ENCODE measurements around the gene ATRNL1.

DNA sequence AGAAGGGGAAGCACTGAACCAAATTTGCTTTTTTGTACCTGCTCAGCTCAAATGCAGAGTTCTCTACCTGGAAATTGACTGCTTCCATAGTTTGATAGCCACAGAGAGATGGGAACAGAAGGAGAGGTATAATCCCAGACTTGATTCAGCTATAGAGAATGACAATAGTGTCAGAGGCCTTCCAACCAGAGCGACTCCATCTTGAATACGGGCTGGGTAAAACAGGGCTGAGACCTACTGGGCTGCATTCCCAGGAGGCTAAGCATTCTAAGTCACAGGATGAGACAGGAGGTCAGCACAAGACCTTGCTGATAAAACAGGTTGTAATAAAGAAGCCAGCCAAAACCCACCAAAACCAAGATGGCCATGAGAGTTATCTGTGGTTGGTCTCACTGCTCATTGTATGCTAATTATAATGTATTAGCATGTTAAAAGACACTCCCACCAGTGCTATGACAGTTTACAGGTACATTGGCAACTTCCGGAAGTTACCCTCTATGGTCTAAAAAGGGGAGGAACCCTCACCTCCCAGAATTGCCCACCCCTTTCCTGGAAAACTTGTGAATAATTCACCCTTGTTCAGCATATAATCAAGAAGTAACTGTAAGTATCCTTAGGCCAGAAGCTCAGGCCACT is 42.7 kb upstream of the ATRNL1 start:
- TF ChIP-seq POLR2AphosphoS5 (IDR thresholded peaks at IDR 0.05) (no peak), EZH2 (IDR thresholded peaks at IDR 0.05; ENCODE audit: borderline replicate concordance, insufficient read depth, low read length, poor library complexity, severe bottlenecking) (no peak)
- TF ChIP-seq, protein P1, sequence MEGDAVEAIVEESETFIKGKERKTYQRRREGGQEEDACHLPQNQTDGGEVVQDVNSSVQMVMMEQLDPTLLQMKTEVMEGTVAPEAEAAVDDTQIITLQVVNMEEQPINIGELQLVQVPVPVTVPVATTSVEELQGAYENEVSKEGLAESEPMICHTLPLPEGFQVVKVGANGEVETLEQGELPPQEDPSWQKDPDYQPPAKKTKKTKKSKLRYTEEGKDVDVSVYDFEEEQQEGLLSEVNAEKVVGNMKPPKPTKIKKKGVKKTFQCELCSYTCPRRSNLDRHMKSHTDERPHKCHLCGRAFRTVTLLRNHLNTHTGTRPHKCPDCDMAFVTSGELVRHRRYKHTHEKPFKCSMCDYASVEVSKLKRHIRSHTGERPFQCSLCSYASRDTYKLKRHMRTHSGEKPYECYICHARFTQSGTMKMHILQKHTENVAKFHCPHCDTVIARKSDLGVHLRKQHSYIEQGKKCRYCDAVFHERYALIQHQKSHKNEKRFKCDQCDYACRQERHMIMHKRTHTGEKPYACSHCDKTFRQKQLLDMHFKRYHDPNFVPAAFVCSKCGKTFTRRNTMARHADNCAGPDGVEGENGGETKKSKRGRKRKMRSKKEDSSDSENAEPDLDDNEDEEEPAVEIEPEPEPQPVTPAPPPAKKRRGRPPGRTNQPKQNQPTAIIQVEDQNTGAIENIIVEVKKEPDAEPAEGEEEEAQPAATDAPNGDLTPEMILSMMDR (IDR thresholded peaks at IDR 0.05; ENCODE audit: poor library complexity, severe bottlenecking): no peak
